H9 (cell line): ENCODE measurements around the gene HABP4. TPM values are rescaled to one million over a fixed set of nuclear protein-coding genes. Genes with fewer than 3 reads are reported as not detected.

Experiments used
- DNase-seq: peaks from one replicate; pipeline ENCODE4 v3.0.0-alpha.2; 2017
- H2AFZ ChIP-seq: one replicate; pipeline ENCODE4 v1.6.1; 2013; ENCODE audit warnings: mild to moderate bottlenecking, low read length, control low read depth, moderate library complexity
- H2AK5ac ChIP-seq: 2 replicates; pipeline ENCODE4 v1.6.1; 2013; ENCODE audit warnings: low read length, control low read depth, mixed read lengths; ENCODE audit not compliant: insufficient read length
- H2BK120ac ChIP-seq: one replicate; pipeline ENCODE4 v1.6.1; 2013; ENCODE audit warnings: low read depth, mild to moderate bottlenecking, low read length, control low read depth, inconsistent platforms; ENCODE audit not compliant: poor library complexity, severe bottlenecking
- H2BK12ac ChIP-seq: 2 replicates; pipeline ENCODE4 v1.6.1; 2013; ENCODE audit warnings: low read length, control low read depth, mixed read lengths, low read depth; ENCODE audit not compliant: insufficient read length
- H2BK15ac ChIP-seq: 2 replicates; pipeline ENCODE4 v1.6.1; 2013; ENCODE audit warnings: low read depth, low read length, control low read depth
- H2BK20ac ChIP-seq: one replicate; pipeline ENCODE4 v1.6.1; 2013; ENCODE audit warnings: low read depth, mild to moderate bottlenecking, low read length, control low read depth, inconsistent platforms; ENCODE audit not compliant: poor library complexity, severe bottlenecking
- H2BK5ac ChIP-seq: 2 replicates; pipeline ENCODE4 v1.6.1; 2013; ENCODE audit warnings: low read length, control low read depth, mixed read lengths; ENCODE audit not compliant: insufficient read length
- H3K14ac ChIP-seq: 2 replicates; pipeline ENCODE4 v1.6.1; 2013; ENCODE audit warnings: low read length, control low read depth; ENCODE audit not compliant: insufficient read depth
- H3K18ac ChIP-seq: 2 replicates; pipeline ENCODE4 v1.6.1; 2013; ENCODE audit warnings: low read depth, mild to moderate bottlenecking, mixed read lengths, low read length, control low read depth; ENCODE audit not compliant: insufficient read length
- H3K23ac ChIP-seq: 2 replicates; pipeline ENCODE4 v1.6.1; 2013; ENCODE audit warnings: low read length, control low read depth, mixed read lengths, low read depth; ENCODE audit not compliant: insufficient read length
- H3K23me2 ChIP-seq: 2 replicates; pipeline ENCODE4 v1.6.1; 2013; ENCODE audit warnings: low read depth, mild to moderate bottlenecking, mixed read lengths, low read length, control low read depth; ENCODE audit not compliant: insufficient read length, poor library complexity, severe bottlenecking
- H3K27ac ChIP-seq: 2 replicates; pipeline ENCODE4 v1.5.1; 2013; ENCODE audit warnings: low read length, control low read depth, mixed read lengths, low read depth; ENCODE audit not compliant: insufficient read length
- H3K27me3 ChIP-seq: 2 replicates; pipeline ENCODE4 v1.6.1; 2013; ENCODE audit warnings: low read length, control low read depth, inconsistent platforms; ENCODE audit not compliant: insufficient read depth
- H3K4ac ChIP-seq: 2 replicates; pipeline ENCODE4 v1.6.1; 2013; ENCODE audit warnings: low read depth, mild to moderate bottlenecking, control low read depth, inconsistent platforms, low read length, moderate library complexity
- H3K4me1 ChIP-seq: 2 replicates; pipeline ENCODE4 v1.6.1; 2013; ENCODE audit warnings: low read length, control low read depth, inconsistent platforms; ENCODE audit not compliant: insufficient read depth
- H3K4me2 ChIP-seq: 2 replicates; pipeline ENCODE4 v1.6.1; 2013; ENCODE audit warnings: low read length, control low read depth, mixed read lengths; ENCODE audit not compliant: insufficient read length, insufficient read depth
- H3K56ac ChIP-seq: 2 replicates; pipeline ENCODE4 v1.6.1; 2013; ENCODE audit warnings: low read depth, mild to moderate bottlenecking, mixed read lengths, low read length, control low read depth; ENCODE audit not compliant: insufficient read length
- H3K79me1 ChIP-seq: 2 replicates; pipeline ENCODE4 v1.6.1; 2013; ENCODE audit warnings: low read depth, mild to moderate bottlenecking, moderate library complexity, low read length, control low read depth, inconsistent platforms; ENCODE audit not compliant: insufficient read depth, poor library complexity, severe bottlenecking
- H3K79me2 ChIP-seq: 2 replicates; pipeline ENCODE4 v1.6.1; 2013; ENCODE audit warnings: low read length, control low read depth, inconsistent platforms; ENCODE audit not compliant: insufficient read depth
- H3K9ac ChIP-seq: 2 replicates; pipeline ENCODE4 v1.6.1; 2013; ENCODE audit warnings: low read length, control low read depth, mixed read lengths; ENCODE audit not compliant: insufficient read length; ENCODE audit errors: extremely low read depth
- H3K9me3 ChIP-seq: one replicate; pipeline ENCODE4 v1.6.1; 2013; ENCODE audit warnings: low read depth, low read length, inconsistent platforms; ENCODE audit not compliant: control insufficient read depth
- H3T11ph ChIP-seq: one replicate; pipeline ENCODE4 v1.6.1; 2013; ENCODE audit warnings: mild to moderate bottlenecking, low read length, control low read depth, inconsistent platforms
- H4K20me1 ChIP-seq: one replicate; pipeline ENCODE4 v1.6.1; 2013; ENCODE audit not compliant: control insufficient read depth, insufficient read length, insufficient read depth
- H4K5ac ChIP-seq: 2 replicates; pipeline ENCODE4 v1.6.1; 2013; ENCODE audit warnings: low read depth, mild to moderate bottlenecking, mixed read lengths, low read length, control low read depth; ENCODE audit not compliant: insufficient read length
- H4K8ac ChIP-seq: replicated peaks from 2 replicates; pipeline ENCODE4 v1.6.1; 2013; ENCODE audit warnings: low read length, control low read depth, mixed read lengths, low read depth; ENCODE audit not compliant: insufficient read length
- H4K91ac ChIP-seq: 2 replicates; pipeline ENCODE4 v1.6.1; 2013; ENCODE audit warnings: low read depth, mild to moderate bottlenecking, moderate library complexity, mixed read lengths, low read length, control low read depth; ENCODE audit not compliant: insufficient read length
- H3K27ac Mint-ChIP-seq, 3 experiments: 2 replicates in 2 of 3; 3 replicates in 1 of 3; pipeline ENCODE4 v1.8.0; 2020 to 2021; ENCODE audit warnings: mixed read lengths in 3 of 3, mild to moderate bottlenecking in 1 of 3, moderate library complexity in 1 of 3
- H3K27me3 Mint-ChIP-seq: 2 replicates; pipeline ENCODE4 v1.8.0; 2021; ENCODE audit warnings: low read depth, mild to moderate bottlenecking, moderate library complexity, mixed read lengths
- H3K36me3 Mint-ChIP-seq, 3 experiments: 2 replicates in 2 of 3; 3 replicates in 1 of 3; pipeline ENCODE4 v1.8.0; 2020 to 2021; ENCODE audit warnings: low read depth in 3 of 3, mixed read lengths in 3 of 3; ENCODE audit not compliant: insufficient read depth in 1 of 3
- H3K4me1 Mint-ChIP-seq, 2 experiments: 2 replicates each; pipeline ENCODE4 v1.8.0; 2020; ENCODE audit warnings: mixed read lengths in 2 of 2
- H3K4me3 Mint-ChIP-seq, 2 experiments: 2 replicates in 1 of 2; 3 replicates in 1 of 2; pipeline ENCODE4 v1.8.0; 2020 to 2021; ENCODE audit warnings: mild to moderate bottlenecking in 2 of 2, mixed read lengths in 2 of 2, moderate library complexity in 1 of 2
- H3K9me3 Mint-ChIP-seq, 2 experiments: 2 replicates in 1 of 2; 3 replicates in 1 of 2; pipeline ENCODE4 v1.8.0; 2020; ENCODE audit warnings: mild to moderate bottlenecking in 2 of 2, mixed read lengths in 2 of 2, moderate library complexity in 1 of 2
- CTCF ChIP-seq: fragments of 200-600 bp; sonication (generic); conservative IDR thresholded peaks from 3 replicates; pipeline ENCODE4 v1.8.0; 2021; ENCODE audit warnings: antibody characterized with exemption, mild to moderate bottlenecking
- WGBS: extraction: QIAGEN DNeasy Blood & Tissue Kit; methylation state at CpG from one replicate; pipeline ENCODE4 v1.1.7; 2013; ENCODE audit warnings: missing lambda C conversion rate, low lambda C conversion rate, mixed read lengths; ENCODE audit not compliant: insufficient read length; ENCODE audit errors: extremely low coverage; 5-methylcytosine and 5-hydroxymethylcytosine counted together
- total RNA-seq: library from RNA; stranded (reverse); gene quantifications from 2 replicates; pipeline ENCODE4 v1.2.1, GENCODE V29; 2021

Gene HABP4
- total RNA-seq, 1 experiment from 2014 or later: 7.5 TPM

- no peaks in the 10 kb centered on the region for H3K79me2 ChIP-seq
- no peak overlapping the region for H4K5ac ChIP-seq
- H3K14ac ChIP-seq: no peak overlapping the region
- H3K27ac Mint-ChIP-seq: no peak overlapping the region
- H3K9ac ChIP-seq: no peak overlapping the region
- TF ChIP-seq CTCF: no peak
- no peak overlapping the region for H4K8ac ChIP-seq
- no peak overlapping the region for H3K23ac ChIP-seq
- no peaks in the 10 kb centered on the region for H3K9me3 ChIP-seq
- no peaks in the 10 kb centered on the region for H3K27me3 ChIP-seq
- H3K56ac ChIP-seq: no peak overlapping the region
- H3K18ac ChIP-seq: no peak overlapping the region
- H3K4me3 Mint-ChIP-seq: no peak overlapping the region
- no peaks in the 10 kb centered on the region for H3K79me1 ChIP-seq
- no peak overlapping the region for H2AK5ac ChIP-seq
- H3T11ph ChIP-seq: no peak overlapping the region
- H3K27ac ChIP-seq: no peak overlapping the region
- H3K36me3 Mint-ChIP-seq: peaks cover 5 to 45% (median 28%) of the 10 kb centered on the region in 3 experiments; a peak in 6 of 7 replicates
- no peak overlapping the region for H2AFZ ChIP-seq
- H4K20me1 ChIP-seq: no peaks in the 10 kb centered on the region
- no peak overlapping the region for H2BK120ac ChIP-seq
- no peaks in the 10 kb centered on the region for H3K9me3 Mint-ChIP-seq
- no peaks in the 10 kb centered on the region for H3K4me1 Mint-ChIP-seq
- H3K23me2 ChIP-seq: no peaks in the 10 kb centered on the region
- no peak overlapping the region for H2BK5ac ChIP-seq
- DNase-seq: no peak
- no peak overlapping the region for H2BK15ac ChIP-seq
- H3K4ac ChIP-seq: no peak overlapping the region
- no peak overlapping the region for H2BK20ac ChIP-seq
- H3K4me1 ChIP-seq: no peaks in the 10 kb centered on the region
- no peak overlapping the region for H4K91ac ChIP-seq
- WGBS: no CpG with 5 or more reads among the region's 4 CpGs
- H2BK12ac ChIP-seq: no peak overlapping the region
- H3K4me2 ChIP-seq: no peak overlapping the region
- H3K27me3 Mint-ChIP-seq: no peaks in the 10 kb centered on the region
Observed at GRCh38 chr9:96484521-96484931, 34.6 kb downstream of the HABP4 start.
